ENCODE measurements around the gene KCNJ12. TPM values are rescaled to one million over a fixed set of nuclear protein-coding genes. Genes with fewer than 3 reads are reported as not detected.

Gene KCNJ12
- total RNA-seq, 1 donor: 1.7 TPM

- TF ChIP-seq CTCF (IDR thresholded peaks at IDR 0.05; ENCODE audit: insufficient read depth, low read length): no peak
- no peak for DNase-seq (ENCODE audit: low read depth)
- H3K4me3 ChIP-seq (ENCODE audit: low read depth, low read length): no peak overlapping the region
These were observed 3.8 kb upstream of the KCNJ12 start for GRCh38 chr17:21372256-21372954.

- DNase-seq (ENCODE audit: low read depth): no peak
- no peak overlapping the region for H3K4me3 ChIP-seq (ENCODE audit: low read depth, low read length)
- TF ChIP-seq CTCF (IDR thresholded peaks at IDR 0.05; ENCODE audit: insufficient read depth, low read length): no peak
These were observed 3.1 kb upstream of the KCNJ12 start for GRCh38 chr17:21373036-21373435.

GRCh38 chr17:21373696-21374440, 2.3 kb upstream of the KCNJ12 start:
- TF ChIP-seq CTCF (IDR thresholded peaks at IDR 0.05; ENCODE audit: insufficient read depth, low read length): no peak
- no peak for DNase-seq (ENCODE audit: low read depth)
- no peak overlapping the region for H3K4me3 ChIP-seq (ENCODE audit: low read depth, low read length)

- DNase-seq (ENCODE audit: low read depth): no peak
- H3K4me3 ChIP-seq (ENCODE audit: low read depth, low read length): no peak overlapping the region
- no peak for TF ChIP-seq CTCF (IDR thresholded peaks at IDR 0.05; ENCODE audit: insufficient read depth, low read length)
These were observed 1.6 kb upstream of the KCNJ12 start for GRCh38 chr17:21374441-21375161.

- no peak for DNase-seq (ENCODE audit: low read depth)
- H3K4me3 ChIP-seq (ENCODE audit: low read depth, low read length): no peak overlapping the region
- TF ChIP-seq CTCF (IDR thresholded peaks at IDR 0.05; ENCODE audit: insufficient read depth, low read length): no peak
These were observed 996 bp upstream of the KCNJ12 start for GRCh38 chr17:21375162-21375560.

- no peak for DNase-seq (ENCODE audit: low read depth)
- TF ChIP-seq CTCF (IDR thresholded peaks at IDR 0.05; ENCODE audit: insufficient read depth, low read length): no peak
- H3K4me3 ChIP-seq (ENCODE audit: low read depth, low read length): no peak overlapping the region
These were observed 438 bp upstream of the KCNJ12 start for GRCh38 chr17:21375757-21376080.

Measured in fibroblast of the aortic adventitia (primary cell).